Retinal pigment epithelial cell (primary cell): Measurements from ENCODE around the gene TMEM222.

Experiments
- DNase-seq: peaks from one replicate; pipeline ENCODE4 v3.0.0-alpha.2; 2010; ENCODE audit warnings: low read depth
- H3K4me3 ChIP-seq: 2 replicates; pipeline ENCODE4 v1.5.1; 2011; ENCODE audit warnings: mild to moderate bottlenecking, low read length, control low read depth, moderate library complexity
- CTCF ChIP-seq: conservative IDR thresholded peaks from 2 replicates; pipeline ENCODE4 v1.5.1; 2011; ENCODE audit warnings: low read depth, low read length, control low read depth, inconsistent platforms

Gene TMEM222

GRCh38 chr1:27341525-27342252 lies 19.7 kb downstream of the TMEM222 start, which contains the start of gene SYTL1:
TSS of gene SYTL1 (plus strand) at chr1:27342022. CDS start at chr1:27345335, 3,313 bp downstream.
- no peak for TF ChIP-seq CTCF
- DNase-seq = no peak
- H3K4me3 ChIP-seq = peak within 1 kb of the TSS; percentile 10

DNA sequence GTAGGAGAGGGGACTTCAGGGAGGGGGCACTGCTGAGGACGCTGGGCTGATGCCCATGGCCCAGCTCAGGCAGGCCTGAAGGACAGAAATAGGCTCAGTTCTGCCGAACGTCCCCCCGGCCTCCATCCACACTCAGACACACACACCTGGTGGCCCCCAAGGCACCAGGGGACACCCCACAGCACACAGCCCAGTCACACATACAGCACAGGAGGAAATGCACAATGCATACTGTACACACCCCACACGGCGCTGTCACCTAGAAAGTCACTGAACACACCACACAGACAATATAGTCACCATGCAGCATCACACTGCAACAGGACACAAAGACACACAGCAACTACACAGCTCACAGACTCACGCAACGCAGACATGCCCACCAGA lies 20.4 kb downstream of the TMEM222 start:
- no peak for DNase-seq
- H3K4me3 ChIP-seq = no peak overlapping the region
- TF ChIP-seq CTCF = no peak

DNA sequence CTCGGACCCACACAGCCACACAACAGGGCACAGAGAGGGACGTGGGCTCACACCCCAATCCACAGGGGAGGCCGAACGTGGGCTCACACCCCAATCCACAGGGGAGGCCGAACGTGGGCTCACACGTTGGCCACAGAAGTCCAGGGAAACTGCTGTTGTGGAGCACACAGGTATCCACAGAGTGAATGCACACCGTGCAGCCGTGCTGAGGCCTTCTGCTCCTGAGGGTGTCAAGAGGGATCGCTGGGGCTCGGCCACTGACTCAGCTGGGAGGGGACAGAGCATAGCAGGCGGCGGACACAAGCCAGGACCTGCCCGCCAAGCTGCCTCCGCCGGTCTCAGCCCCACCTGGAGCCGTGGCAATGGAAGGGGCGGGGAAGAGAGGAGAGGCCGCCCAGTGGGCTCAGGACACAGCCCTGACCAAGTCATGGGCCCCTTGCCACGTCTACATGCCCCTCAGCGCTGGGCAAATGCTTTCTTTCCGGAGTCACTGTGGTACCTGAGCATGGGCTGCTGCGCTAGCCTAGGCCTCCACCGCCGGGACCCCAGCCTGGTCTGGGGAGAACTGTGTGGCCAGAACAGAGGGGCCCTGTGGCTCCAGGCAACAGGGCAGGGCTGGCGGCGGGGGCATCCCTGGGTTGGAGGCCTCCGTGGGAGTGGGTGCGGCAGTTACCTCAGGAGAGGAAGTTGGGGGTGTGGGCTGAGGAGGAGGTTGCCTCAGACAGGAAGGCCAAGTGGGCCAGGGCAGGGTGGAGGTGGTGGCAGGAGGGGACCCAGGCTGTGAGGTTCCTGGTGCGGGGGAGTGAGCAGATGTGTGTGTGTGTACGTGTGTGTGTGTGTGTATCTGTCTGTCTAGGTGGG lies 21.0 kb downstream of the TMEM222 start:
- no peak for DNase-seq
- H3K4me3 ChIP-seq = no peak overlapping the region

GRCh38 chr1:27343639-27344025 lies 21.7 kb downstream of the TMEM222 start:
- H3K4me3 ChIP-seq = no peak overlapping the region
- TF ChIP-seq CTCF = no peak
- no peak for DNase-seq

More for the DNA sequence above, 21.0 kb downstream of the TMEM222 start:
- TF ChIP-seq CTCF = no peak

DNA sequence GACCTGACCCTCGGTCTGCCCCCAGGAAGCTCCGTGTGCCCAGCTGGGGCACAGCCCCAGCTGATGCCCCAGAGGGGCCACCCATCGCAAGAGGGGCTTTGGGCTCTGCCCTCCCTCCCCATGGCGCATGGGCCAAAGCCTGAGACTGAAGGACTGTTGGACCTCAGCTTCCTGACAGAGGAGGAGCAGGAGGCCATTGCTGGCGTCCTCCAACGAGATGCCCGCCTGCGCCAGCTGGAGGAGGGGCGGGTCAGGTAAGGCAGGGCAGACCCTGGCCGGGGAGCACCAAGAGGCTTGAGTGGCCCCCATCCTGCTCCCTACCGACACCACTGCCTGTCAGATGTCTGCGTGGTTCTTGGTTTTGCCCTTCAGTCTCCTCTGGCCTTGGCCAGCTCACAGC lies 23.3 kb downstream of the TMEM222 start:
- no peak for DNase-seq
- H3K4me3 ChIP-seq = no peak overlapping the region
- no peak for TF ChIP-seq CTCF

GRCh38 chr1:27346357-27346756 lies 24.4 kb downstream of the TMEM222 start:
- no peak for DNase-seq
- H3K4me3 ChIP-seq = no peak overlapping the region
- no peak for TF ChIP-seq CTCF
